ENCODE data around the gene BTAF1. TPM values are rescaled to one million over a fixed set of nuclear protein-coding genes. Genes with fewer than 3 reads are reported as not detected.
A peak's percentile ranks its signal among the peaks of the same experiment; 100 is the strongest.
"Not testable (repeated sequence)": the region's sequence is repeated elsewhere in the genome, so short reads cannot be mapped to it uniquely, and the experiment has no call there.

The BTAF1 gene
- total and polyA plus RNA-seq, 8 donors, result 5.5 to 16.4 (median 12.5) TPM

- Histone ChIP-seq H3K27ac (no peak overlapping the region), H3K27me3 (peaks cover 0 to 6% (median 0%) of the 10 kb centered on the region in 4 donors), H3K36me3 (no peaks in the 10 kb centered on the region), H3K4me1 (peaks cover 0 to 9% (median 0%) of the 10 kb centered on the region in 3 donors), H3K9me3 (no peaks in the 10 kb centered on the region), H3K4me3 (peak overlapping the region in 3 of 4 donors; percentile 6 to 50 (median 33))
- ATAC-seq (no peak), FAIRE-seq (no peak), DNase-seq (no peak)
- intact Hi-C loops (cut with DNase I), result no loop called here
- 25 to 28% methylated on average over 6 of the region's 6 CpGs for WGBS, 2 donors
- TF ChIP-seq, protein P1, sequence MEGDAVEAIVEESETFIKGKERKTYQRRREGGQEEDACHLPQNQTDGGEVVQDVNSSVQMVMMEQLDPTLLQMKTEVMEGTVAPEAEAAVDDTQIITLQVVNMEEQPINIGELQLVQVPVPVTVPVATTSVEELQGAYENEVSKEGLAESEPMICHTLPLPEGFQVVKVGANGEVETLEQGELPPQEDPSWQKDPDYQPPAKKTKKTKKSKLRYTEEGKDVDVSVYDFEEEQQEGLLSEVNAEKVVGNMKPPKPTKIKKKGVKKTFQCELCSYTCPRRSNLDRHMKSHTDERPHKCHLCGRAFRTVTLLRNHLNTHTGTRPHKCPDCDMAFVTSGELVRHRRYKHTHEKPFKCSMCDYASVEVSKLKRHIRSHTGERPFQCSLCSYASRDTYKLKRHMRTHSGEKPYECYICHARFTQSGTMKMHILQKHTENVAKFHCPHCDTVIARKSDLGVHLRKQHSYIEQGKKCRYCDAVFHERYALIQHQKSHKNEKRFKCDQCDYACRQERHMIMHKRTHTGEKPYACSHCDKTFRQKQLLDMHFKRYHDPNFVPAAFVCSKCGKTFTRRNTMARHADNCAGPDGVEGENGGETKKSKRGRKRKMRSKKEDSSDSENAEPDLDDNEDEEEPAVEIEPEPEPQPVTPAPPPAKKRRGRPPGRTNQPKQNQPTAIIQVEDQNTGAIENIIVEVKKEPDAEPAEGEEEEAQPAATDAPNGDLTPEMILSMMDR (IDR thresholded peaks at IDR 0.05), result no peak
Measured at GRCh38 chr10:91886954-91887271, 36.7 kb upstream of the BTAF1 start.

- intact Hi-C loops (cut with DNase I), result no loop called here
- TF ChIP-seq, protein P1 (IDR thresholded peaks at IDR 0.05), result no peak
- Histone ChIP-seq H3K4me3 (peak overlapping the region; percentile 6 to 50 (median 24)), H3K4me1 (peaks cover 0 to 9% (median 0%) of the 10 kb centered on the region in 3 donors), H3K27ac (no peak overlapping the region), H3K36me3 (no peaks in the 10 kb centered on the region), H3K27me3 (peaks cover 0 to 6% (median 0%) of the 10 kb centered on the region in 4 donors), H3K9me3 (no peaks in the 10 kb centered on the region)
- FAIRE-seq, result no peak
- WGBS, 2 donors, result 3 to 5% methylated on average over 58 to 59 of the region's 59 CpGs
- DNase-seq, result peak in 1 of 6 donors; percentile 63
- ATAC-seq, result peak; percentile 41 to 70 (median 68)
Measured at GRCh38 chr10:91887272-91888076, 36.1 kb upstream of the BTAF1 start.

DNA sequence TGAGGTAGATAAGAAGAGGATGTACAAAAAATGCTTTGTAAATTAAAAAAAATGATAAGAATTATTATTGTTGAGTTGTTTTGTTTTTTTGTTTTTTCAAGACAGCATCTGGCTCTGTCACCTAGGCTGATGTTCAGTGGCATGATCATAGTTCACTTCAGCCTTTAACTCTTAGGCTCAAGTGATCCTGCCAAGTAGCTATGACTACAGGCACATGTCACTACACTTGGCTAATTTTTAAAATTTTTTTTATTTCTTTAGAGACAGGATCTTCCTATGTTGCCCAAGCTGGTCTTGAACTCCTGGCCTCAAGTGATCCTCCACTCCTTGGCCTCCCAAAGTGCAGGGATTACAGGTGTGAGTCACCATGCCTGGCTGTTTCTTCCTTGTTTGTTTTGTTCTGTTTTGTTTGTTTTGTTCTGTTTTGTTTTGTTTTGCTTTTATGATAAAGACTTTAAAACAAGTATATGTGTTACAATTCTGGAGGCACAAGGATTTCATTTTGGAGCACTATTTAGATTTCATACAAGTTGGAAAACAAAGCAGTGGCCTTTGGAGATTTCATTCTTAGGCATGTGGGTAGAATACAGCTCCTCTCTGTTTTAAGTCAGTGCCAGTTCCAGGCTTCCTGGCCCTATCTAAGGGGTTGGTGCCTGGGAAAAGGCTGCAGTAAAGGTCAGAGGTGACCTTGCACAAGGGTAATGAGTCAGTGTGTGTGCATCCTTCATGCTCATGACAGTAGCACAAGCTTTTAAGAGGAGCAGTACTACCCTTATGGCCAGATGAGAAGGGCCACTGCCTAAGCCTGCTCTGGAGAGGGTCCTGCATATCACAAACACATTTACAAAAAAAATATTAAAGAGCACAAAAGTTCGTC, 32.2 kb upstream of the BTAF1 start:
- TF ChIP-seq, protein P1 (IDR thresholded peaks at IDR 0.05), result no peak
- FAIRE-seq (no peak), DNase-seq (no peak), ATAC-seq (no peak)
- no peaks in the 10 kb centered on the region for H3K9me3 ChIP-seq
- no peak overlapping the region for H3K4me3 ChIP-seq
- H3K27me3 ChIP-seq, result peaks cover 0 to 6% (median 0%) of the 10 kb centered on the region in 4 donors
- H3K27ac ChIP-seq, result no peak overlapping the region
- H3K4me1 ChIP-seq, result peaks cover 0 to 9% (median 0%) of the 10 kb centered on the region in 3 donors
- intact Hi-C loops (cut with DNase I), result no loop called here
- H3K36me3 ChIP-seq, result no peaks in the 10 kb centered on the region
- WGBS, 2 donors, result 64 to 81% methylated on average over 1 of the region's 1 CpG

DNA sequence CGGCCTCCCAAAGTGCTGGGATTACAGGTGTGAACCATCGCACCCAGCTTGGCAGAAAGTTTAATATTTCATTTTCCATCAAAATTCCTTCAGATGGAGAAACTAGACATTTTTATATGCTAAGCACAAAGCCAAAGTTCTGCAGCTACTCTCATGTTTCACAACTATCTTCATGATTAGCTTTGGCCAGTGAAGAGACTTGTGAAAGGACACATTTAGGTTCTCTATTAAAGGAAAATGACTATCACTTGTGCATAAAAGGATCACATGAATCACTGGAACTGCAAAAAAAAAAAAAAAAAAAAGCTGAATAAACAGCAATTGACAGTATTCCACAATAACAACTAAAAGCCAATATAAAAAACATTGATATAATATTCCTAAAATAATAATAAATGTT, 30.5 kb upstream of the BTAF1 start:
- Histone ChIP-seq H3K9me3 (no peaks in the 10 kb centered on the region), H3K27ac (no peak overlapping the region), H3K36me3 (no peaks in the 10 kb centered on the region), H3K4me3 (no peak overlapping the region), H3K4me1 (peaks cover 0 to 3% (median 0%) of the 10 kb centered on the region in 3 donors), H3K27me3 (peaks cover 0 to 4% (median 0%) of the 10 kb centered on the region in 4 donors)
- DNase-seq (no peak), FAIRE-seq (no peak), ATAC-seq (no peak)
- intact Hi-C loops (cut with DNase I), result no loop called here
- TF ChIP-seq, protein P1 (IDR thresholded peaks at IDR 0.05), result no peak
- WGBS, 2 donors, result 93% methylated on average over 2 of the region's 2 CpGs

GRCh38 chr10:91894261-91894685, 29.3 kb upstream of the BTAF1 start:
- H3K4me1 ChIP-seq; ATAC-seq; DNase-seq; H3K27me3 ChIP-seq; H3K4me3 ChIP-seq; FAIRE-seq; H3K27ac ChIP-seq; H3K9me3 ChIP-seq; H3K36me3 ChIP-seq; intact Hi-C loops (cut with DNase I): not testable (repeated sequence)
- 88 to 92% methylated on average over 14 of the region's 14 CpGs for WGBS, 2 donors
